PC-3 (cell line): ENCODE results near the gene ORAI2.

Source experiments
- CTCF ChIP-seq: fragments of 300-600 bp; sonication (generic); conservative IDR thresholded peaks from 2 replicates; pipeline ENCODE4 v1.5.1; 2017; ENCODE audit warnings: antibody characterized with exemption, low read depth, mild to moderate bottlenecking, low read length
- EZH2 ChIP-seq: fragments of 300-600 bp; sonication (generic); IDR thresholded peaks from one replicate; pipeline ENCODE4 v1.6.1; 2017; ENCODE audit warnings: antibody characterized with exemption, mild to moderate bottlenecking, low read length; ENCODE audit not compliant: unreplicated experiment

DNA sequence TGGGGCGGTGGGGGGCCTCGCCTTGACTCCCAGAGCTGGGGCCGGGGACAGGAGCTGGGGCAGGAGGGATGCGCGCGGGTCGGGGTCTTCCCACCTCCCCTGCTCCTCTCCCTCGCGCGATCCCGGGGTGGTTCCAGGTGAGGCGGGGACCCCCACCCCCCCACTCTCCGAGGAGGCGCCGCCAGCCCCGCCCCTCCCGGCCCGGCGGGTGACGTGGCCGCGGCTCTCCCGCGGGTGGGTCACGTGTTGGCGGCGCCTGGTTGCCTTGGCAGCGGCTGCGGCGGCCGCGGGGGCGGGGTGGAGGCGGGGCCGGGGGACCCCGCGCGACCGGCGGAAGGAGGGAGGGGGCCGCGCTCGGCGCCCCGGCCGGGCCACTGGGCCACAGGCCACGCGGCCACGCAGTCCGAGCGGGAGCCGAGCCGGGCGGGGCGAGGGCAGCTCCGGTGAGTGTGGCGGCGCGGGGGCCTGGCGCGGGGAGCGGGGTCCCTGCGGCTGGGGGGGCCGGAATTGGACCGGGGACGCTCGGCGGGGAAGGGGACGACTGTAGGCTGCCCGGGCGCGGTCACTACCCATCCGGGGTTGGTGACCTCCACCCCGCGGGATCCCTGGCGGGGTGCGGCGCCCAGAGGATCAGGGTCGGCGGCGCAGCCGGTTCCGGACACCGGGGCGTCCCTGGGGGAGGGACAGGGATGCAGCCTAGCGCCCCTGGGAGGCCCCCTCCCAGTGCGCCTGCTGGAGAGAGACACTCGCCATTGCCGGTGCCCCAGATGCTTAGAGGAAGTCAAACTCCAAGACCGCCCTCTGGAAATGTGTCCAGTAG lies at the start of gene ORAI2:
- TF ChIP-seq CTCF (no peak), EZH2 (no peak)
